Endodermal cell (in vitro differentiated cells): ENCODE results near the gene ADAMTS17. TPM values are rescaled to one million over a fixed set of nuclear protein-coding genes. Genes with fewer than 3 reads are reported as not detected.

Experiments used
- DNase-seq: peaks from one replicate; pipeline ENCODE4 v3.0.0-alpha.2; 2017
- H3K27ac ChIP-seq: 2 replicates; pipeline ENCODE4 v1.5.1; 2013; ENCODE audit warnings: mild to moderate bottlenecking, low read depth, low read length, moderate library complexity
- H3K27me3 ChIP-seq: 2 replicates; pipeline ENCODE4 v1.6.1; 2013; ENCODE audit warnings: mild to moderate bottlenecking, low read length, moderate library complexity; ENCODE audit not compliant: insufficient read depth, control insufficient read depth, poor library complexity, severe bottlenecking
- H3K36me3 ChIP-seq: 2 replicates; pipeline ENCODE4 v1.7.0; 2013; ENCODE audit warnings: mild to moderate bottlenecking, low read length, moderate library complexity; ENCODE audit not compliant: control insufficient read depth, insufficient read depth
- H3K4me1 ChIP-seq: one replicate; pipeline ENCODE4 v1.7.0; 2013; ENCODE audit warnings: low read length; ENCODE audit not compliant: control insufficient read depth, insufficient read depth
- H3K4me3 ChIP-seq: 2 replicates; pipeline ENCODE4 v1.5.1; 2013; ENCODE audit warnings: mild to moderate bottlenecking, low read length, moderate library complexity
- H3K9ac ChIP-seq: 2 replicates; pipeline ENCODE4 v1.6.1; 2013; ENCODE audit warnings: mild to moderate bottlenecking, low read length, moderate library complexity; ENCODE audit not compliant: poor library complexity, severe bottlenecking; ENCODE audit errors: extremely low read depth
- H3K9me3 ChIP-seq: 2 replicates; pipeline ENCODE4 v1.6.1; 2013; ENCODE audit warnings: mild to moderate bottlenecking, low read length, moderate library complexity; ENCODE audit not compliant: control insufficient read depth
- H3K27ac Mint-ChIP-seq: 2 replicates; pipeline ENCODE4 v1.8.0; 2020; ENCODE audit warnings: mixed read lengths
- H3K27me3 Mint-ChIP-seq: 2 replicates; pipeline ENCODE4 v1.8.0; 2021; ENCODE audit warnings: mild to moderate bottlenecking, mixed read lengths; ENCODE audit not compliant: insufficient read depth
- H3K36me3 Mint-ChIP-seq: 2 replicates; pipeline ENCODE4 v1.8.0; 2020; ENCODE audit warnings: low read depth, mixed read lengths
- H3K4me1 Mint-ChIP-seq: 2 replicates; pipeline ENCODE4 v1.8.0; 2020; ENCODE audit warnings: mixed read lengths
- H3K4me3 Mint-ChIP-seq: 2 replicates; pipeline ENCODE4 v1.8.0; 2020; ENCODE audit warnings: mild to moderate bottlenecking, moderate library complexity, mixed read lengths
- H3K9me3 Mint-ChIP-seq: 2 replicates; pipeline ENCODE4 v1.8.0; 2020; ENCODE audit warnings: mild to moderate bottlenecking, mixed read lengths
- WGBS, 2 experiments: methylation state at CpG; one replicate each; pipeline versions ENCODE4 v1.1.5 to v1.1.7; 2013; ENCODE audit warnings: missing lambda C conversion rate in 2 of 2, mixed read lengths in 1 of 2; ENCODE audit not compliant: insufficient coverage in 1 of 2, insufficient read length in 1 of 2; 5-methylcytosine and 5-hydroxymethylcytosine counted together
- total RNA-seq, 2 donors: library from RNA; stranded (reverse); fragmentation: NEBNext Ultra II Directional in 1 of 2; extraction: Animal tissue kit (Norgen Biotek cat#: 25700) in 1 of 2; gene quantifications; 2 replicates in 1 of 2; 3 replicates in 1 of 2; pipeline ENCODE4 v1.2.1, GENCODE V29; 2021
- TF ChIP-seq, protein P1 (sequence below): fragments of 200-600 bp; sonication (generic); conservative IDR thresholded peaks from 2 replicates; pipeline ENCODE4 v1.5.0; 2021; ENCODE audit warnings: antibody characterized with exemption, mild to moderate bottlenecking

ADAMTS17 gene
- total RNA-seq, 2 donors from 2014 or later = 0.82 to 2.3 TPM

- no peak overlapping the region for H3K4me3 ChIP-seq
- TF ChIP-seq, protein P1, sequence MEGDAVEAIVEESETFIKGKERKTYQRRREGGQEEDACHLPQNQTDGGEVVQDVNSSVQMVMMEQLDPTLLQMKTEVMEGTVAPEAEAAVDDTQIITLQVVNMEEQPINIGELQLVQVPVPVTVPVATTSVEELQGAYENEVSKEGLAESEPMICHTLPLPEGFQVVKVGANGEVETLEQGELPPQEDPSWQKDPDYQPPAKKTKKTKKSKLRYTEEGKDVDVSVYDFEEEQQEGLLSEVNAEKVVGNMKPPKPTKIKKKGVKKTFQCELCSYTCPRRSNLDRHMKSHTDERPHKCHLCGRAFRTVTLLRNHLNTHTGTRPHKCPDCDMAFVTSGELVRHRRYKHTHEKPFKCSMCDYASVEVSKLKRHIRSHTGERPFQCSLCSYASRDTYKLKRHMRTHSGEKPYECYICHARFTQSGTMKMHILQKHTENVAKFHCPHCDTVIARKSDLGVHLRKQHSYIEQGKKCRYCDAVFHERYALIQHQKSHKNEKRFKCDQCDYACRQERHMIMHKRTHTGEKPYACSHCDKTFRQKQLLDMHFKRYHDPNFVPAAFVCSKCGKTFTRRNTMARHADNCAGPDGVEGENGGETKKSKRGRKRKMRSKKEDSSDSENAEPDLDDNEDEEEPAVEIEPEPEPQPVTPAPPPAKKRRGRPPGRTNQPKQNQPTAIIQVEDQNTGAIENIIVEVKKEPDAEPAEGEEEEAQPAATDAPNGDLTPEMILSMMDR = no peak
- H3K27ac ChIP-seq = no peak overlapping the region
- 93 to 100% methylated on average over 1 to 2 of the region's 2 CpGs for WGBS, 2 experiments
- no peaks in the 10 kb centered on the region for H3K36me3 ChIP-seq
- Mint-ChIP-seq H3K9me3 (peaks cover 17% of the 10 kb centered on the region), H3K4me1 (peaks cover 4% of the 10 kb centered on the region), H3K27ac (no peak overlapping the region), H3K27me3 (no peaks in the 10 kb centered on the region), H3K4me3 (no peak overlapping the region), H3K36me3 (no peaks in the 10 kb centered on the region)
- no peak overlapping the region for H3K9ac ChIP-seq
- H3K4me1 ChIP-seq = no peaks in the 10 kb centered on the region
- no peak for DNase-seq
- peaks cover 9% of the 10 kb centered on the region for H3K9me3 ChIP-seq
- H3K27me3 ChIP-seq = no peaks in the 10 kb centered on the region
Observed at GRCh38 chr15:100026041-100026440, 315.7 kb downstream of the ADAMTS17 start.

GRCh38 chr15:100022806-100023205 is 319.0 kb downstream of the ADAMTS17 start:
- H3K4me1 ChIP-seq = peaks cover 4% of the 10 kb centered on the region
- H3K27me3 ChIP-seq = no peaks in the 10 kb centered on the region
- H3K27me3 Mint-ChIP-seq = no peaks in the 10 kb centered on the region
- H3K4me3 Mint-ChIP-seq = no peak overlapping the region
- no peaks in the 10 kb centered on the region for H3K36me3 ChIP-seq
- H3K27ac Mint-ChIP-seq = no peak overlapping the region
- H3K4me3 ChIP-seq = no peak overlapping the region
- peaks cover 6% of the 10 kb centered on the region for H3K9me3 ChIP-seq
- no peak overlapping the region for H3K9ac ChIP-seq
- WGBS, 2 experiments = 91 to 92% methylated on average over 4 of the region's 4 CpGs
- H3K9me3 Mint-ChIP-seq = peaks cover 8% of the 10 kb centered on the region
- TF ChIP-seq, protein P1 = no peak
- H3K4me1 Mint-ChIP-seq = peaks cover 19% of the 10 kb centered on the region
- H3K36me3 Mint-ChIP-seq = peaks cover 1% of the 10 kb centered on the region
- H3K27ac ChIP-seq = no peak overlapping the region
- peak; percentile 7 for DNase-seq

DNA sequence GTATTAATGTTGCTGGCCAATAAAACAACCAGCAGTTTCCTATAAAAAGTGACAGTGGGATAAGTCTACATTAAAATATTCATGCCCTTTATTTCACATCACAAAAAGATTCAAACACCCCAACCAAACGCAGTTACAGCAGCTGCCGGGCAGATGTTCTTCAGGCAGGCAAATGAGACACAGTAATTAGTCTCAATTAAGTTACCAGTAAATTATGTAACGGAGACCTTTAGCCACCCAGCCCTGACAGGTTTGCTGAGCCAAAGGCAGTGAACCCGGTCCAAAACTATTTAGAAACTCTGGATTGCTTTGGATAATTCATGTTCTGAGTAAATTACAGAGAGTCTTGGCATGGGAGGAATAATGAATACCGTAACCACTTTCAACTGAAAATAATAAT is 319.4 kb downstream of the ADAMTS17 start:
- H3K27me3 ChIP-seq = no peaks in the 10 kb centered on the region
- H3K9me3 ChIP-seq = peaks cover 2% of the 10 kb centered on the region
- no peaks in the 10 kb centered on the region for H3K36me3 ChIP-seq
- no peaks in the 10 kb centered on the region for H3K27me3 Mint-ChIP-seq
- TF ChIP-seq, protein P1 = no peak
- H3K36me3 Mint-ChIP-seq = peaks cover 1% of the 10 kb centered on the region
- no peak overlapping the region for H3K9ac ChIP-seq
- H3K4me3 Mint-ChIP-seq = no peak overlapping the region
- peaks cover 4% of the 10 kb centered on the region for H3K4me1 ChIP-seq
- peak; percentile 15 for DNase-seq
- 92 to 94% methylated on average over 4 of the region's 5 CpGs for whole genome bisulfite sequencing, 2 experiments
- no peak overlapping the region for H3K4me3 ChIP-seq
- H3K9me3 Mint-ChIP-seq = peaks cover 7% of the 10 kb centered on the region
- H3K27ac ChIP-seq = no peak overlapping the region
- H3K27ac Mint-ChIP-seq = no peak overlapping the region
- peaks cover 19% of the 10 kb centered on the region for H3K4me1 Mint-ChIP-seq
